ENCODE measurements around the gene STK40.

Gene STK40

GRCh38 chr1:36385410-36386264 is at the start of gene STK40:
TSS of gene STK40 (minus strand) at chr1:36385924. CDS start at chr1:36361332, 24,592 bp downstream.
- peak; percentile 99 for DNase-seq (ENCODE audit: low spot score)

GRCh38 chr1:36433102-36433501 is 47.4 kb upstream of the STK40 start:
- DNase-seq (ENCODE audit: low spot score), result no peak

GRCh38 chr1:36432616-36433015 is 46.9 kb upstream of the STK40 start:
- DNase-seq (ENCODE audit: low spot score), result peak; percentile 82

GRCh38 chr1:36425791-36426190 is 40.1 kb upstream of the STK40 start:
- DNase-seq (ENCODE audit: low spot score), result peak; percentile 17

GRCh38 chr1:36421649-36422048 is 35.9 kb upstream of the STK40 start:
- no peak for DNase-seq (ENCODE audit: low spot score)

GRCh38 chr1:36420836-36421317 is 35.2 kb upstream of the STK40 start:
- peak; percentile 84 for DNase-seq (ENCODE audit: low spot score)

- no peak for DNase-seq (ENCODE audit: low spot score)
Measured at GRCh38 chr1:36420409-36420808, 34.7 kb upstream of the STK40 start.

GRCh38 chr1:36419569-36419968 is 33.8 kb upstream of the STK40 start:
- no peak for DNase-seq (ENCODE audit: low spot score)

GRCh38 chr1:36419140-36419539 is 33.4 kb upstream of the STK40 start:
- no peak for DNase-seq (ENCODE audit: low spot score)

- no peak for DNase-seq (ENCODE audit: low spot score)
Measured at GRCh38 chr1:36417931-36418330, 32.2 kb upstream of the STK40 start.

GRCh38 chr1:36415661-36416326 is 30.1 kb upstream of the STK40 start:
- DNase-seq (ENCODE audit: low spot score), result no peak

- DNase-seq (ENCODE audit: low spot score), result no peak
Measured at GRCh38 chr1:36414384-36414783, 28.7 kb upstream of the STK40 start.

GRCh38 chr1:36411674-36412648 is 26.2 kb upstream of the STK40 start:
- DNase-seq (ENCODE audit: low spot score), result no peak

- peak; percentile 79 for DNase-seq (ENCODE audit: low spot score)
Measured at GRCh38 chr1:36408479-36408878, 22.8 kb upstream of the STK40 start.

GRCh38 chr1:36406440-36406839 is 20.7 kb upstream of the STK40 start:
- no peak for DNase-seq (ENCODE audit: low spot score)

GRCh38 chr1:36402504-36402890 is 16.8 kb upstream of the STK40 start:
- no peak for DNase-seq (ENCODE audit: low spot score)

GRCh38 chr1:36401602-36402503 is 16.1 kb upstream of the STK40 start:
- DNase-seq (ENCODE audit: low spot score), result no peak

GRCh38 chr1:36400825-36401601 is 15.3 kb upstream of the STK40 start:
- DNase-seq (ENCODE audit: low spot score), result no peak

- no peak for DNase-seq (ENCODE audit: low spot score)
Measured at GRCh38 chr1:36400514-36400824, 14.7 kb upstream of the STK40 start.

GRCh38 chr1:36398370-36398977 is 12.8 kb upstream of the STK40 start:
- DNase-seq (ENCODE audit: low spot score), result no peak
